HepG2 (cell line): ENCODE data around the gene EPB41L2. TPM values are rescaled to one million over a fixed set of nuclear protein-coding genes. Genes with fewer than 3 reads are reported as not detected.
A peak's percentile ranks its signal among the peaks of the same experiment; 100 is the strongest.

ENCODE experiments used
- BRCA1 ChIP-seq: sonication (generic); formaldehyde crosslinking; IDR thresholded peaks from 2 replicates; pipeline ENCODE4 v1.4.0; 2020; ENCODE audit warnings: missing genetic modification reagents
- GABPB1 ChIP-seq: IDR thresholded peaks from 2 replicates; pipeline ENCODE4 v1.6.1; 2016; ENCODE audit warnings: mild to moderate bottlenecking, missing genetic modification reagents, moderate library complexity, missing compliant biosample characterization
- HNF4A ChIP-seq: sonication (generic); formaldehyde crosslinking; IDR thresholded peaks from 2 replicates; pipeline ENCODE4 v1.4.0; 2020; ENCODE audit warnings: missing genetic modification reagents
- NFE2 ChIP-seq: sonication (generic); formaldehyde crosslinking; IDR thresholded peaks from 2 replicates; pipeline ENCODE4 v1.4.0; 2020; ENCODE audit warnings: missing genetic modification reagents
- NFE2L1 ChIP-seq: sonication (generic); formaldehyde crosslinking; IDR thresholded peaks from 2 replicates; pipeline ENCODE4 v1.4.0; 2020; ENCODE audit warnings: missing genetic modification reagents, mild to moderate bottlenecking, borderline replicate concordance
- NPAS2 ChIP-seq: sonication (generic); formaldehyde crosslinking; IDR thresholded peaks from 2 replicates; pipeline ENCODE4 v1.8.0; 2022; ENCODE audit warnings: mild to moderate bottlenecking, missing genetic modification reagents, borderline replicate concordance
- PRPF4 ChIP-seq: fragments of 200-400 bp; formaldehyde crosslinking; IDR thresholded peaks from 2 replicates; pipeline ENCODE4 v1.6.1; 2016; ENCODE audit warnings: low read length, low read depth; ENCODE audit not compliant: poor library complexity, severe bottlenecking
- RORA ChIP-seq: sonication (generic); formaldehyde crosslinking; IDR thresholded peaks from 2 replicates; pipeline ENCODE4 v1.5.0; 2020; ENCODE audit warnings: mild to moderate bottlenecking, missing genetic modification reagents, moderate library complexity
- ZNF335 ChIP-seq: sonication (generic); formaldehyde crosslinking; IDR thresholded peaks from 2 replicates; pipeline ENCODE4 v1.4.0; 2020; ENCODE audit warnings: missing genetic modification reagents
- ZNF33B ChIP-seq: sonication (generic); formaldehyde crosslinking; IDR thresholded peaks from 2 replicates; pipeline ENCODE4 v1.5.1; 2020; ENCODE audit warnings: mild to moderate bottlenecking, missing genetic modification reagents
- ZNF547 ChIP-seq: sonication (generic); formaldehyde crosslinking; IDR thresholded peaks from 2 replicates; pipeline ENCODE4 v1.5.1; 2020; ENCODE audit warnings: mild to moderate bottlenecking, missing genetic modification reagents
- ZNF615 ChIP-seq: sonication (generic); formaldehyde crosslinking; IDR thresholded peaks from 2 replicates; pipeline ENCODE4 v1.5.0; 2020; ENCODE audit warnings: mild to moderate bottlenecking, missing genetic modification reagents, borderline replicate concordance
- ZNF709 ChIP-seq: sonication (generic); formaldehyde crosslinking; IDR thresholded peaks from 2 replicates; pipeline ENCODE4 v1.5.0; 2020; ENCODE audit warnings: mild to moderate bottlenecking, missing genetic modification reagents
- ZNF713 ChIP-seq: sonication (generic); formaldehyde crosslinking; IDR thresholded peaks from 2 replicates; pipeline ENCODE4 v1.4.0; 2020; ENCODE audit warnings: mild to moderate bottlenecking, missing genetic modification reagents
- ZNF746 ChIP-seq: sonication (generic); formaldehyde crosslinking; IDR thresholded peaks from 2 replicates; pipeline ENCODE4 v1.8.0; 2022; ENCODE audit warnings: mild to moderate bottlenecking, missing genetic modification reagents
- ZNF749 ChIP-seq: sonication (generic); formaldehyde crosslinking; IDR thresholded peaks from 2 replicates; pipeline ENCODE4 v1.8.0; 2022; ENCODE audit warnings: mild to moderate bottlenecking, missing genetic modification reagents, moderate library complexity, borderline replicate concordance
- ZNF879 ChIP-seq: sonication (generic); formaldehyde crosslinking; IDR thresholded peaks from 2 replicates; pipeline ENCODE4 v1.8.1; 2023; ENCODE audit warnings: missing genetic modification reagents
- polyA plus RNA-seq, 8 experiments: library from polyadenylated mRNA; depleted of rRNA in 3 of 8; stranded (reverse) in 7 of 8; unstranded in 1 of 8; fragments of >200 nt; fragmentation: Illumina TruSeq in 4 of 8; extraction: Trizol in 4 of 8; gene quantifications; 2 replicates each; pipeline versions ENCODE4 v1.2.1 to v1.2.3, GENCODE V29; 2011 to 2016; ENCODE audit warnings: low read depth in 4 of 8, missing spikeins in 1 of 8, mixed read lengths in 1 of 8; ENCODE audit not compliant: insufficient read depth in 1 of 8
- total RNA-seq, 5 experiments: library from RNA; depleted of rRNA; stranded (reverse); fragments of >200 nt; fragmentation: Illumina TruSeq; extraction: Trizol; gene quantifications; 2 replicates each; pipeline ENCODE4 v1.2.3, GENCODE V29; 2016; ENCODE audit warnings: low read depth in 1 of 5
- TF ChIP-seq, protein P1 (sequence below): sonication (generic); formaldehyde crosslinking; IDR thresholded peaks from 2 replicates; pipeline ENCODE4 v1.4.0; 2020; ENCODE audit warnings: missing genetic modification reagents
- TF ChIP-seq, protein P2 (sequence below): IDR thresholded peaks from 2 replicates; pipeline ENCODE4 v1.6.1; 2012; ENCODE audit warnings: inconsistent platforms
- TF ChIP-seq, protein P3 (sequence below): IDR thresholded peaks from 2 replicates; pipeline ENCODE4 v1.6.1; 2016; ENCODE audit warnings: missing compliant biosample characterization, missing genetic modification reagents, borderline replicate concordance
- TF ChIP-seq, protein P4 (sequence below): sonication (generic); IDR thresholded peaks from 2 replicates; pipeline ENCODE4 v1.6.1; 2016; ENCODE audit warnings: low read depth, borderline replicate concordance
- TF ChIP-seq, protein P5 (sequence below): IDR thresholded peaks from 2 replicates; pipeline ENCODE4 v1.6.1; 2016; ENCODE audit warnings: missing biosample characterization, missing genetic modification reagents, low read depth
- TF ChIP-seq, protein P6 (sequence below): sonication (generic); formaldehyde crosslinking; IDR thresholded peaks from 2 replicates; pipeline ENCODE4 v1.5.0; 2020; ENCODE audit warnings: missing genetic modification reagents
- TF ChIP-seq, protein P7 (sequence below): sonication (generic); formaldehyde crosslinking; IDR thresholded peaks from 2 replicates; pipeline ENCODE4 v1.4.0; 2020; ENCODE audit warnings: missing genetic modification reagents

Gene EPB41L2
- total and polyA plus RNA-seq, 2 of the 13 experiments (the other 11 are each of a cell fraction or from before 2014, with no cell fraction given), result 41.7 to 56.4 TPM

DNA sequence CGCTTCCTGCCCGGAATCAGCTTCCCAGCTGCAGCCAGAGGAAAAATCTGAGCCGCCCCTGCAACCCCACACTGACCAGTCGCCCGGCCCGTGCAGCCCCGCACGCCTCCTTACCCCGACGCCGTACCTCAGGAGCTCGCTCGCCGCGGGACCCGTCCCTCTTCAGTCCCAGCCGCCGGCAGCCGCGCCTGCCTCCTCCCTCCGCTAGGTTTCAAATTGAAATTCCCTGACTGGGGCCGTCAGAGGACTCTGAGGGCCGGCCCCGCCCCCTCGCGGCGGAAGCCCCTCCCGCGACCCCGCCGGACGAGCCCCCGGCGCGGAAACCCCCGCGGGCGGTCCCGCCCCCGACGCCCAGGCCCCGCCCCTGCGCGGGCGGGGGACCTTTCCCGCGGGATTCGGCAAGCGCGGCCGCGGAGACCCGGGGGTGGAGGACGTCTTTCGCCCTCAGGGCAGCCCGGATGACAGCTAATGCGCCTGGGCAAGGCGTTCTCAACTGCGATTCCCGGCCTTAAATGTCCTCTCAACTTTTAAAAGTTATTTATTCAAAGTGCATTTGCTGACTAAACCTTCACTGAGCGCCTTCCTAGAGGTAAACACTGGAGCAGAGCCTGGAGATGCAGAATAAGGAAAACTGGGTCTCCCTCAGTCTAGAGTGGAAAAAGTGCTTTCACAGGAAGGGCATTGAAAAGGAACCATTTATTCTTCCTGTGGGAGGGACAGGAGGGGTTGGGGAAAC is at the start of gene EPB41L2 (continued):
- TF ChIP-seq BRCA1 (CRISPR knock-in tag) (no peak), ZNF547 (CRISPR knock-in tag) (peak; percentile 30), NPAS2 (CRISPR knock-in tag) (no peak), PRPF4 (no peak), RORA (CRISPR knock-in tag) (no peak), ZNF33B (CRISPR knock-in tag) (no peak), ZNF749 (CRISPR knock-in tag) (no peak; the same call in 1 of the 2 replicates), GABPB1 (CRISPR knock-in tag) (peak; percentile 85), HNF4A (CRISPR knock-in tag) (no peak), ZNF335 (0 out of 2 replicates have a peak, but pooled peaks have one; percentile 58), ZNF615 (CRISPR knock-in tag) (no peak), ZNF709 (CRISPR knock-in tag) (peak; percentile 81), ZNF713 (CRISPR knock-in tag) (no peak), ZNF879 (CRISPR knock-in tag) (no peak), NFE2 (CRISPR knock-in tag) (no peak), NFE2L1 (CRISPR knock-in tag) (no peak), ZNF746 (CRISPR knock-in tag) (0 out of 2 replicates have a peak, but pooled peaks have one; percentile 18)
- TF ChIP-seq, protein P1, sequence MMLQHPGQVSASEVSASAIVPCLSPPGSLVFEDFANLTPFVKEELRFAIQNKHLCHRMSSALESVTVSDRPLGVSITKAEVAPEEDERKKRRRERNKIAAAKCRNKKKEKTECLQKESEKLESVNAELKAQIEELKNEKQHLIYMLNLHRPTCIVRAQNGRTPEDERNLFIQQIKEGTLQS, result no peak
- TF ChIP-seq, protein P2, sequence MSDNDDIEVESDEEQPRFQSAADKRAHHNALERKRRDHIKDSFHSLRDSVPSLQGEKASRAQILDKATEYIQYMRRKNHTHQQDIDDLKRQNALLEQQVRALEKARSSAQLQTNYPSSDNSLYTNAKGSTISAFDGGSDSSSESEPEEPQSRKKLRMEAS, result peak; percentile 43
- TF ChIP-seq, protein P3, sequence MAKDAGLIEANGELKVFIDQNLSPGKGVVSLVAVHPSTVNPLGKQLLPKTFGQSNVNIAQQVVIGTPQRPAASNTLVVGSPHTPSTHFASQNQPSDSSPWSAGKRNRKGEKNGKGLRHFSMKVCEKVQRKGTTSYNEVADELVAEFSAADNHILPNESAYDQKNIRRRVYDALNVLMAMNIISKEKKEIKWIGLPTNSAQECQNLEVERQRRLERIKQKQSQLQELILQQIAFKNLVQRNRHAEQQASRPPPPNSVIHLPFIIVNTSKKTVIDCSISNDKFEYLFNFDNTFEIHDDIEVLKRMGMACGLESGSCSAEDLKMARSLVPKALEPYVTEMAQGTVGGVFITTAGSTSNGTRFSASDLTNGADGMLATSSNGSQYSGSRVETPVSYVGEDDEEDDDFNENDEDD (CRISPR knock-in tag), result peak; percentile 83
- TF ChIP-seq, protein P4, sequence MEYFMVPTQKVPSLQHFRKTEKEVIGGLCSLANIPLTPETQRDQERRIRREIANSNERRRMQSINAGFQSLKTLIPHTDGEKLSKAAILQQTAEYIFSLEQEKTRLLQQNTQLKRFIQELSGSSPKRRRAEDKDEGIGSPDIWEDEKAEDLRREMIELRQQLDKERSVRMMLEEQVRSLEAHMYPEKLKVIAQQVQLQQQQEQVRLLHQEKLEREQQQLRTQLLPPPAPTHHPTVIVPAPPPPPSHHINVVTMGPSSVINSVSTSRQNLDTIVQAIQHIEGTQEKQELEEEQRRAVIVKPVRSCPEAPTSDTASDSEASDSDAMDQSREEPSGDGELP, result no peak
- TF ChIP-seq, protein P5, sequence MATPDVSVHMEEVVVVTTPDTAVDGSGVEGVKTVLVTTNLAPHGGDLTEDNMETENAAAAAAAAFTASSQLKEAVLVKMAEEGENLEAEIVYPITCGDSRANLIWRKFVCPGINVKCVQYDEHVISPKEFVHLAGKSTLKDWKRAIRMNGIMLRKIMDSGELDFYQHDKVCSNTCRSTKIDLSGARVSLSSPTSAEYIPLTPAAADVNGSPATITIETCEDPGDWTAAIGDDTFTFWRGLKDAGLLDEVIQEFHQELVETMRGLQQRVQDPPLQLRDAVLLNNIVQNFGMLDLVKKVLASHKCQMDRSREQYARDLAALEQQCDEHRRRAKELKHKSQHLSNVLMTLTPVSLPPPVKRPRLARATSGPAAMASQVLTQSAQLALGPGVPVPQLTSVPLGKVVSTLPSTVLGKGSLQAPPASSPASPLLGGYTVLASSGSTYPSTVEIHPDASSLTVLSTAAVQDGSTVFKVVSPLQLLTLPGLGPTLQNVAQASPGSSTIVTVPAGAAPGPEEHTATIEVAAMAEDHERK (CRISPR knock-in tag), result no peak
- TF ChIP-seq, protein P6, sequence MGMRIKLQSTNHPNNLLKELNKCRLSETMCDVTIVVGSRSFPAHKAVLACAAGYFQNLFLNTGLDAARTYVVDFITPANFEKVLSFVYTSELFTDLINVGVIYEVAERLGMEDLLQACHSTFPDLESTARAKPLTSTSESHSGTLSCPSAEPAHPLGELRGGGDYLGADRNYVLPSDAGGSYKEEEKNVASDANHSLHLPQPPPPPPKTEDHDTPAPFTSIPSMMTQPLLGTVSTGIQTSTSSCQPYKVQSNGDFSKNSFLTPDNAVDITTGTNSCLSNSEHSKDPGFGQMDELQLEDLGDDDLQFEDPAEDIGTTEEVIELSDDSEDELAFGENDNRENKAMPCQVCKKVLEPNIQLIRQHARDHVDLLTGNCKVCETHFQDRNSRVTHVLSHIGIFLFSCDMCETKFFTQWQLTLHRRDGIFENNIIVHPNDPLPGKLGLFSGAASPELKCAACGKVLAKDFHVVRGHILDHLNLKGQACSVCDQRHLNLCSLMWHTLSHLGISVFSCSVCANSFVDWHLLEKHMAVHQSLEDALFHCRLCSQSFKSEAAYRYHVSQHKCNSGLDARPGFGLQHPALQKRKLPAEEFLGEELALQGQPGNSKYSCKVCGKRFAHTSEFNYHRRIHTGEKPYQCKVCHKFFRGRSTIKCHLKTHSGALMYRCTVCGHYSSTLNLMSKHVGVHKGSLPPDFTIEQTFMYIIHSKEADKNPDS (CRISPR knock-in tag), result peak; percentile 73; the same call in 1 of the 2 replicates
- TF ChIP-seq, protein P7, sequence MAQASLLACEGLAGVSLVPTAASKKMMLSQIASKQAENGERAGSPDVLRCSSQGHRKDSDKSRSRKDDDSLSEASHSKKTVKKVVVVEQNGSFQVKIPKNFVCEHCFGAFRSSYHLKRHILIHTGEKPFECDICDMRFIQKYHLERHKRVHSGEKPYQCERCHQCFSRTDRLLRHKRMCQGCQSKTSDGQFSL (CRISPR knock-in tag), result no peak
